GM19324 (cell line): ENCODE measurements around the gene CERS4.
"Not testable (repeated sequence)": the region's sequence is repeated elsewhere in the genome, so short reads cannot be mapped to it uniquely, and the experiment has no call there.

ENCODE experiments used
- ATAC-seq: cut with Tn5 transposase; IDR thresholded peaks from one replicate; pipeline ENCODE4 v1.9.1; 2021; ENCODE audit warnings: mild to moderate bottlenecking, moderate library complexity; ENCODE audit not compliant: unreplicated experiment, low FRiP score

The CERS4 gene

GRCh38 chr19:8208922-8209461 lies at the start of gene CERS4:
CERS4 (plus strand) TSS chr19:8209370; CDS start chr19:8251077, 41,707 bp downstream.
- peak; percentile 74 for ATAC-seq

GRCh38 chr19:8161135-8161646 lies 48.0 kb upstream of the CERS4 start:
- no peak for ATAC-seq

- ATAC-seq, result no peak
Measured at GRCh38 chr19:8163759-8164158, 45.4 kb upstream of the CERS4 start.

GRCh38 chr19:8167985-8168384 lies 41.2 kb upstream of the CERS4 start:
- ATAC-seq, result no peak

GRCh38 chr19:8168537-8168936 lies 40.6 kb upstream of the CERS4 start:
- no peak for ATAC-seq

GRCh38 chr19:8174706-8175105 lies 34.5 kb upstream of the CERS4 start:
- no peak for ATAC-seq

- ATAC-seq, result no peak
Measured at GRCh38 chr19:8180018-8180417, 29.2 kb upstream of the CERS4 start.

GRCh38 chr19:8184274-8184673 lies 24.9 kb upstream of the CERS4 start:
- no peak for ATAC-seq

- ATAC-seq, result no peak
Measured at GRCh38 chr19:8185343-8186068, 23.7 kb upstream of the CERS4 start.

- no peak for ATAC-seq
Measured at GRCh38 chr19:8192221-8192820, 16.8 kb upstream of the CERS4 start.

- no peak for ATAC-seq
Measured at GRCh38 chr19:8194528-8195267, 14.5 kb upstream of the CERS4 start.

- ATAC-seq, result no peak
Measured at GRCh38 chr19:8196271-8196927, 12.8 kb upstream of the CERS4 start.

- not testable (repeated sequence) for ATAC-seq
Measured at GRCh38 chr19:8203288-8204120, 5.7 kb upstream of the CERS4 start.

GRCh38 chr19:8204961-8205360 lies 4.2 kb upstream of the CERS4 start:
- no peak for ATAC-seq

- ATAC-seq, result no peak
Measured at GRCh38 chr19:8206147-8207087, 2.8 kb upstream of the CERS4 start.

GRCh38 chr19:8207326-8207725 lies 1.8 kb upstream of the CERS4 start:
- ATAC-seq, result not testable (repeated sequence)

- ATAC-seq, result peak; percentile 10
Measured at GRCh38 chr19:8208119-8208921, 850 bp upstream of the CERS4 start.
